ENCODE data around the gene NCKAP5.

The NCKAP5 gene

GRCh38 chr2:132747046-132747445 lies 821.2 kb downstream of the NCKAP5 start:
- H3K9me3 ChIP-seq (ENCODE audit: insufficient read depth, low read depth, low read length): no peaks in the 10 kb centered on the region
- H3K27ac ChIP-seq (ENCODE audit: low read depth, low read length): no peak overlapping the region
- 92% methylated on average over 1 of the region's 2 CpGs for WGBS
- no peaks in the 10 kb centered on the region for H3K36me3 ChIP-seq (ENCODE audit: insufficient read depth, low read length)
- no peak overlapping the region for H3K9ac ChIP-seq (ENCODE audit: low read depth, low read length)
- no peak overlapping the region for H3K4me3 ChIP-seq (ENCODE audit: low read length)
- peaks cover 3% of the 10 kb centered on the region; the same call in 1 of the 2 replicates for H3K4me1 ChIP-seq (ENCODE audit: insufficient read depth, low read length)
- no peaks in the 10 kb centered on the region for H3K27me3 ChIP-seq (ENCODE audit: insufficient read depth, low read length)

- no peaks in the 10 kb centered on the region for H3K9me3 ChIP-seq (ENCODE audit: insufficient read depth, low read depth, low read length)
- peaks cover 10% of the 10 kb centered on the region; the same call in 1 of the 2 replicates for H3K4me1 ChIP-seq (ENCODE audit: insufficient read depth, low read length)
- H3K27ac ChIP-seq (ENCODE audit: low read depth, low read length): no peak overlapping the region
- H3K36me3 ChIP-seq (ENCODE audit: insufficient read depth, low read length): no peaks in the 10 kb centered on the region
- no peaks in the 10 kb centered on the region for H3K27me3 ChIP-seq (ENCODE audit: insufficient read depth, low read length)
- 92% methylated on average over 3 of the region's 3 CpGs for WGBS
- no peak overlapping the region for H3K4me3 ChIP-seq (ENCODE audit: low read length)
- no peak overlapping the region for H3K9ac ChIP-seq (ENCODE audit: low read depth, low read length)
These were observed 826.5 kb downstream of the NCKAP5 start for GRCh38 chr2:132741754-132742153.

DNA sequence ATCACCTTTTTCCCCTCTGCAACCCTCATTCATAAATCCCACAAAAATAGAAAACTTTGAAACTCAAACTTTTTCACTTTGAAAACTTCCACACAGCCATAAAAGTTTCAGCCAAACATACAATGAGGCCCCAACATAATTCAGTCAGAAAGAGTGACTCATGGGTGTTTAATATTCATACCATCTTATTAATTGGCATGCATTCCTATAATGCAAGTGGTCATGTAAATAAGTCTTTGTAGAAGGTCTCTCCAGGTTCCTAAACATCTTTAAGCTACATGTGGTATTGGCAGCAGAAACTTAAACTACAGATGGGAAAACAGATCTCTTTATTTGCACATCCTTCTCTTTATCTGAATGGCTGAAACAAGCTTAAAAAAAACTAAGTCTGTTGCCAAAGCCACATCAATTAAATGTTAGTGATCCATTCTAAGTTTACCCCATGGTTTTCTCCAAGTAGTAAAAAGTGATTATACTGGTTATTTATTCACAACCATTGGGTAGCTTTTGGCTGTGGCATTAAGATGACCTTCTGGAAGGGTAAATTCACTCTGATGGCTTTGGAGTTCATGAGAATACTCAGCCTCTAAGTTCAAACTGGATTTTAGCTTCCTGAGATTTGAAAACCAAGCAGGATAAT lies 828.1 kb downstream of the NCKAP5 start:
- H3K4me1 ChIP-seq (ENCODE audit: insufficient read depth, low read length): peaks cover 10% of the 10 kb centered on the region; the same call in 1 of the 2 replicates
- no peaks in the 10 kb centered on the region for H3K27me3 ChIP-seq (ENCODE audit: insufficient read depth, low read length)
- no peaks in the 10 kb centered on the region for H3K9me3 ChIP-seq (ENCODE audit: insufficient read depth, low read depth, low read length)

DNA sequence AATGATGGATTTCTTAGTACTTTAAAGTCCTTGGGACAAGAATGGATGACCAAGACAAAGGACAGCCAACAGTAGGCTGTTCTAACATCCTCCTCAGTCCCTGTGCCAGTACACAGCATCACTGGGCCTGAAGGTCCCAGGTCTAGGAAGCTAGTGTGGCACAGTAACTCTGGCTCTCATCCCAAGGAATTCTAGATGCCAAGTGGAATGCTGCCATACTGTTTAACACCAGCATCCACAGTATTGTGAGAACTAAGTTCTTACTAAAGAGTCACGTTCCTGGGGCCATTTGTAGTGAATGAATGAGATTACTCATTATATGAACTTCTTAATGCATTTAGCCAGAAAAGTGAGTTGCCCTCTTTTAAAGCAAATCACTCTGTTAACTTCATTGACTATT lies 830.0 kb downstream of the NCKAP5 start:
- Histone ChIP-seq H3K4me1 (ENCODE audit: insufficient read depth, low read length) (peaks cover 10% of the 10 kb centered on the region; the same call in 1 of the 2 replicates), H3K9ac (ENCODE audit: low read depth, low read length) (no peak overlapping the region), H3K9me3 (ENCODE audit: insufficient read depth, low read depth, low read length) (no peaks in the 10 kb centered on the region), H3K4me3 (ENCODE audit: low read length) (no peak overlapping the region), H3K27ac (ENCODE audit: low read depth, low read length) (no peak overlapping the region), H3K36me3 (ENCODE audit: insufficient read depth, low read length) (no peaks in the 10 kb centered on the region), H3K27me3 (ENCODE audit: insufficient read depth, low read length) (no peaks in the 10 kb centered on the region)
- 100% methylated on average over 1 of the region's 1 CpG for WGBS

More for the DNA sequence above, 828.1 kb downstream of the NCKAP5 start:
- H3K4me3 ChIP-seq (ENCODE audit: low read length): no peak overlapping the region
- H3K9ac ChIP-seq (ENCODE audit: low read depth, low read length): no peak overlapping the region
- H3K36me3 ChIP-seq (ENCODE audit: insufficient read depth, low read length): no peaks in the 10 kb centered on the region
- no peak overlapping the region for H3K27ac ChIP-seq (ENCODE audit: low read depth, low read length)

DNA sequence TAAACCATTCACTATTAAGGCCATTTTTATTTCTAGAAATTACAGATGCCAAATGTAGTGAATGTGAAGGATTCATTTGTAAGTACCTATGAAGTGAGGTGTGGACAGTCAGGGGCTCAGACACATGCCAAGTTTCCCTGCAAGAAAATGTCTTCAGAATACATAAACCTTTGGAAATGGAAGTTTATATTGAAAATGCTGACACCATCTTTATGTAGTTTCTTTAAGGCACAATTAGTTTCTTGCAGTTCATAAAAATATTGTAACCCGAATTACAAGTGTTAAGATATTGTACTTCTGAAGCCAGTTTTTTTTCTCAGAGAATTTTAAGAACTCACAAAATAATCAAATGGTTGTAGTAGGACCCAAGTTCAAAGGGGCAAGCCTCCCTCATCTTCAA lies 832.2 kb downstream of the NCKAP5 start:
- Histone ChIP-seq H3K9me3 (ENCODE audit: insufficient read depth, low read depth, low read length) (no peaks in the 10 kb centered on the region), H3K4me3 (ENCODE audit: low read length) (no peak overlapping the region), H3K9ac (ENCODE audit: low read depth, low read length) (no peak overlapping the region), H3K27me3 (ENCODE audit: insufficient read depth, low read length) (no peaks in the 10 kb centered on the region), H3K27ac (ENCODE audit: low read depth, low read length) (no peak overlapping the region), H3K4me1 (ENCODE audit: insufficient read depth, low read length) (peaks cover under 1% of the 10 kb centered on the region; the same call in 1 of the 2 replicates), H3K36me3 (ENCODE audit: insufficient read depth, low read length) (no peaks in the 10 kb centered on the region)
- 80% methylated on average over 1 of the region's 1 CpG for WGBS

GRCh38 chr2:132734961-132735360 lies 833.3 kb downstream of the NCKAP5 start:
- Histone ChIP-seq H3K36me3 (ENCODE audit: insufficient read depth, low read length) (no peaks in the 10 kb centered on the region), H3K9me3 (ENCODE audit: insufficient read depth, low read depth, low read length) (no peaks in the 10 kb centered on the region), H3K27ac (ENCODE audit: low read depth, low read length) (no peak overlapping the region), H3K4me1 (ENCODE audit: insufficient read depth, low read length) (no peaks in the 10 kb centered on the region), H3K9ac (ENCODE audit: low read depth, low read length) (no peak overlapping the region), H3K4me3 (ENCODE audit: low read length) (no peak overlapping the region), H3K27me3 (ENCODE audit: insufficient read depth, low read length) (no peaks in the 10 kb centered on the region)
- WGBS: 88% methylated on average over 3 of the region's 3 CpGs

GRCh38 chr2:132733094-132733493 lies 835.2 kb downstream of the NCKAP5 start:
- 91% methylated on average over 6 of the region's 6 CpGs for WGBS
- no peaks in the 10 kb centered on the region for H3K4me1 ChIP-seq (ENCODE audit: insufficient read depth, low read length)
- no peak overlapping the region for H3K9ac ChIP-seq (ENCODE audit: low read depth, low read length)
- H3K36me3 ChIP-seq (ENCODE audit: insufficient read depth, low read length): no peaks in the 10 kb centered on the region
- no peak overlapping the region for H3K4me3 ChIP-seq (ENCODE audit: low read length)
- no peak overlapping the region for H3K27ac ChIP-seq (ENCODE audit: low read depth, low read length)
- no peaks in the 10 kb centered on the region for H3K9me3 ChIP-seq (ENCODE audit: insufficient read depth, low read depth, low read length)
- H3K27me3 ChIP-seq (ENCODE audit: insufficient read depth, low read length): no peaks in the 10 kb centered on the region

GRCh38 chr2:132732694-132733093 lies 835.6 kb downstream of the NCKAP5 start:
- Histone ChIP-seq H3K27me3 (ENCODE audit: insufficient read depth, low read length) (no peaks in the 10 kb centered on the region), H3K9ac (ENCODE audit: low read depth, low read length) (no peak overlapping the region), H3K27ac (ENCODE audit: low read depth, low read length) (no peak overlapping the region), H3K4me1 (ENCODE audit: insufficient read depth, low read length) (no peaks in the 10 kb centered on the region), H3K36me3 (ENCODE audit: insufficient read depth, low read length) (no peaks in the 10 kb centered on the region), H3K4me3 (ENCODE audit: low read length) (no peak overlapping the region), H3K9me3 (ENCODE audit: insufficient read depth, low read depth, low read length) (no peaks in the 10 kb centered on the region)
- WGBS: 92% methylated on average over 6 of the region's 6 CpGs

- WGBS: 95% methylated on average over 5 of the region's 5 CpGs
- no peaks in the 10 kb centered on the region for H3K27me3 ChIP-seq (ENCODE audit: insufficient read depth, low read length)
- H3K4me3 ChIP-seq (ENCODE audit: low read length): no peak overlapping the region
- H3K27ac ChIP-seq (ENCODE audit: low read depth, low read length): no peak overlapping the region
- no peaks in the 10 kb centered on the region for H3K4me1 ChIP-seq (ENCODE audit: insufficient read depth, low read length)
- H3K9ac ChIP-seq (ENCODE audit: low read depth, low read length): no peak overlapping the region
- H3K9me3 ChIP-seq (ENCODE audit: insufficient read depth, low read depth, low read length): no peaks in the 10 kb centered on the region
- no peaks in the 10 kb centered on the region for H3K36me3 ChIP-seq (ENCODE audit: insufficient read depth, low read length)
These were observed 836.8 kb downstream of the NCKAP5 start for GRCh38 chr2:132731441-132731840.

DNA sequence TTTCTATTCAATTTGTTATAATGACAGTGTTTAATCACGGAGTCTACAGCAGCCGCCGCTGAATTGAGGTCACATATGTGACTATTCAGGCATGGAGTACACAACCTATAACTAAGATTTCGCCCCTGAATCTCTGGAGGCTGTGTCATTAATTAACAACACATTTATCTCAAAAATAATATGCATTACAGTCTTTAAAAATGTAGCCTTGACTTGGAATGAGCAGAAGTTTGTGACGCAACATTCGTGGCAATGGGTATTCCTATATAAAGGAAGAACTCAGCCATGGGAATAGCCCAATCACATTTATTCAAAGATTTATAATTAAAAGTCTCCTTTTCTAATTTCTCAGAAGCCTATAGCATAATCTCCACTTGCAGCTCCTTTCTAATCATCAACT lies 837.7 kb downstream of the NCKAP5 start:
- no peaks in the 10 kb centered on the region for H3K4me1 ChIP-seq (ENCODE audit: insufficient read depth, low read length)
- WGBS: 96% methylated on average over 6 of the region's 6 CpGs
- H3K27ac ChIP-seq (ENCODE audit: low read depth, low read length): no peak overlapping the region
- H3K9ac ChIP-seq (ENCODE audit: low read depth, low read length): no peak overlapping the region
- H3K27me3 ChIP-seq (ENCODE audit: insufficient read depth, low read length): no peaks in the 10 kb centered on the region
- H3K36me3 ChIP-seq (ENCODE audit: insufficient read depth, low read length): no peaks in the 10 kb centered on the region
- no peaks in the 10 kb centered on the region for H3K9me3 ChIP-seq (ENCODE audit: insufficient read depth, low read depth, low read length)
- no peak overlapping the region for H3K4me3 ChIP-seq (ENCODE audit: low read length)

DNA sequence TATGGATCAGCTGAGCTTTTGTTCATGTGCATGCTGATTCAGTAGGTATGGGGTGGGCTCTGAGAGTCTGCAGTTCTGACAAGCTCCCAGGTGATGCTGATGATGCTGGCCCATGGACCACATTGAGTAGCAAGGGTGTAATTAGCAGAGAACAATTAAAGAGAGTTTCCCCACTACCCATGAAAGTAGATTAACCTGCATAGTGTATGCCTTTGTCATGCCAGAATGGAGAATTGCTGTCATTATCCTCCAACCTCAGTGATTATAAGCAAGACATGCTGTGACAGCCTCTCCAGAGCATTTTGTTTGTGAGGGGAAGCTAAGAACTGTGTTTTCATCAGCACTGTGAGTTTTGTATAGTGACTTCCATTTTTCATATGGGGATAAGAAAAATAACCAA lies 838.7 kb downstream of the NCKAP5 start:
- no peaks in the 10 kb centered on the region for H3K36me3 ChIP-seq (ENCODE audit: insufficient read depth, low read length)

DNA sequence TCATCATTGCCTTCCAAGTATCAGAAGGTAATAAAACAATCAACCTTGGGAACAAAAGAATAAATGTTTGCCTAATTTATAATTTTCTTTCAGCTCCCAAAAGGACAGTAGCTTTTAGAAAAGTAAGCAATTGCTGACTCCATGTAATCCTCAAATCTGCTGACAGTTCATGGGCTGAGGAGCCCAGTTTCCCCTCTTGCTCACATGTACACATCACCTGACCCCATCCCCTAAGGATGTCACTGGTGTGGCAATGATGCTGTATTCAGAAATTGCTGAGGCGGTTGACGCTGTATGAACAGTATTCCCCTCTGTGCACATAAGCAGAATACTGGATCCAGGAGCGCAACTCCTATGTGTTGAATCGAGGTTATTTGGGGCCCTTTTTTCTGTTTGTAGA lies 842.1 kb downstream of the NCKAP5 start:
- H3K9me3 ChIP-seq (ENCODE audit: insufficient read depth, low read depth, low read length): no peaks in the 10 kb centered on the region
- WGBS: 93% methylated on average over 4 of the region's 4 CpGs
- no peaks in the 10 kb centered on the region for H3K36me3 ChIP-seq (ENCODE audit: insufficient read depth, low read length)
- no peak overlapping the region for H3K27ac ChIP-seq (ENCODE audit: low read depth, low read length)
- no peak overlapping the region for H3K9ac ChIP-seq (ENCODE audit: low read depth, low read length)
- H3K4me1 ChIP-seq (ENCODE audit: insufficient read depth, low read length): no peaks in the 10 kb centered on the region
- no peak overlapping the region for H3K4me3 ChIP-seq (ENCODE audit: low read length)
- no peaks in the 10 kb centered on the region for H3K27me3 ChIP-seq (ENCODE audit: insufficient read depth, low read length)

More for the DNA sequence above, 838.7 kb downstream of the NCKAP5 start:
- no peaks in the 10 kb centered on the region for H3K4me1 ChIP-seq (ENCODE audit: insufficient read depth, low read length)
- H3K27ac ChIP-seq (ENCODE audit: low read depth, low read length): no peak overlapping the region
- no peaks in the 10 kb centered on the region for H3K27me3 ChIP-seq (ENCODE audit: insufficient read depth, low read length)
- H3K9ac ChIP-seq (ENCODE audit: low read depth, low read length): no peak overlapping the region
- no peak overlapping the region for H3K4me3 ChIP-seq (ENCODE audit: low read length)
- no peaks in the 10 kb centered on the region for H3K9me3 ChIP-seq (ENCODE audit: insufficient read depth, low read depth, low read length)
